ENCODE measurements around the gene NANOS2.

Gene NANOS2

GRCh38 chr19:45913874-45914830 lies at the start of gene NANOS2:
Gene NANOS2 (minus strand): TSS chr19:45914778. CDS start chr19:45914693, 85 bp downstream.
- DNase-seq (ENCODE audit: low spot score): no peak

GRCh38 chr19:45962021-45962420 lies 47.4 kb upstream of the NANOS2 start:
- no peak for DNase-seq (ENCODE audit: low spot score)

GRCh38 chr19:45960595-45961235 lies 46.1 kb upstream of the NANOS2 start:
- DNase-seq (ENCODE audit: low spot score): no peak

GRCh38 chr19:45959517-45960025 lies 45.0 kb upstream of the NANOS2 start:
- DNase-seq (ENCODE audit: low spot score): no peak

GRCh38 chr19:45958769-45959516 lies 44.4 kb upstream of the NANOS2 start:
- no peak for DNase-seq (ENCODE audit: low spot score)

- DNase-seq (ENCODE audit: low spot score): no peak
Measured at GRCh38 chr19:45958320-45958719, 43.7 kb upstream of the NANOS2 start.

- DNase-seq (ENCODE audit: low spot score): peak; percentile 92
Measured at GRCh38 chr19:45955905-45956608, 41.5 kb upstream of the NANOS2 start.

GRCh38 chr19:45954156-45954555 lies 39.6 kb upstream of the NANOS2 start:
- DNase-seq (ENCODE audit: low spot score): no peak

GRCh38 chr19:45953676-45954075 lies 39.1 kb upstream of the NANOS2 start:
- no peak for DNase-seq (ENCODE audit: low spot score)

- no peak for DNase-seq (ENCODE audit: low spot score)
Measured at GRCh38 chr19:45952686-45953505, 38.3 kb upstream of the NANOS2 start.

GRCh38 chr19:45952341-45952685 lies 37.7 kb upstream of the NANOS2 start:
- no peak for DNase-seq (ENCODE audit: low spot score)

- DNase-seq (ENCODE audit: low spot score): no peak
Measured at GRCh38 chr19:45947926-45948325, 33.3 kb upstream of the NANOS2 start.

- no peak for DNase-seq (ENCODE audit: low spot score)
Measured at GRCh38 chr19:45940515-45940805, 25.9 kb upstream of the NANOS2 start.

GRCh38 chr19:45939792-45940514 lies 25.4 kb upstream of the NANOS2 start:
- no peak for DNase-seq (ENCODE audit: low spot score)

GRCh38 chr19:45938733-45939319 lies 24.2 kb upstream of the NANOS2 start:
- DNase-seq (ENCODE audit: low spot score): no peak

GRCh38 chr19:45935267-45935666 lies 20.7 kb upstream of the NANOS2 start:
- DNase-seq (ENCODE audit: low spot score): no peak

- DNase-seq (ENCODE audit: low spot score): no peak
Measured at GRCh38 chr19:45934551-45935230, 20.1 kb upstream of the NANOS2 start.

GRCh38 chr19:45933759-45934158 lies 19.2 kb upstream of the NANOS2 start:
- DNase-seq (ENCODE audit: low spot score): no peak

GRCh38 chr19:45931055-45931454 lies 16.5 kb upstream of the NANOS2 start:
- no peak for DNase-seq (ENCODE audit: low spot score)
